Measurements from ENCODE around the gene MASTL. TPM values are rescaled to one million over a fixed set of nuclear protein-coding genes. Genes with fewer than 3 reads are reported as not detected.
A peak's percentile ranks its signal among the peaks of the same experiment; 100 is the strongest.

MASTL gene
- total RNA-seq, 1 donor from 2014 or later = 8.9 TPM

GRCh38 chr10:27188897-27189296 is 33.7 kb downstream of the MASTL start:
- Histone ChIP-seq H3K4me1 (no peaks in the 10 kb centered on the region), H3K9me3 (no peaks in the 10 kb centered on the region), H3K27me3 (no peaks in the 10 kb centered on the region), H3K36me3 (peaks cover 15% of the 10 kb centered on the region), H3K4me3 (no peak overlapping the region), H3K27ac (no peak overlapping the region)
- intact Hi-C loops (cut with DNase I) = no loop called here
- DNase-seq (no peak), ATAC-seq (no peak)
- TF ChIP-seq, protein P1, sequence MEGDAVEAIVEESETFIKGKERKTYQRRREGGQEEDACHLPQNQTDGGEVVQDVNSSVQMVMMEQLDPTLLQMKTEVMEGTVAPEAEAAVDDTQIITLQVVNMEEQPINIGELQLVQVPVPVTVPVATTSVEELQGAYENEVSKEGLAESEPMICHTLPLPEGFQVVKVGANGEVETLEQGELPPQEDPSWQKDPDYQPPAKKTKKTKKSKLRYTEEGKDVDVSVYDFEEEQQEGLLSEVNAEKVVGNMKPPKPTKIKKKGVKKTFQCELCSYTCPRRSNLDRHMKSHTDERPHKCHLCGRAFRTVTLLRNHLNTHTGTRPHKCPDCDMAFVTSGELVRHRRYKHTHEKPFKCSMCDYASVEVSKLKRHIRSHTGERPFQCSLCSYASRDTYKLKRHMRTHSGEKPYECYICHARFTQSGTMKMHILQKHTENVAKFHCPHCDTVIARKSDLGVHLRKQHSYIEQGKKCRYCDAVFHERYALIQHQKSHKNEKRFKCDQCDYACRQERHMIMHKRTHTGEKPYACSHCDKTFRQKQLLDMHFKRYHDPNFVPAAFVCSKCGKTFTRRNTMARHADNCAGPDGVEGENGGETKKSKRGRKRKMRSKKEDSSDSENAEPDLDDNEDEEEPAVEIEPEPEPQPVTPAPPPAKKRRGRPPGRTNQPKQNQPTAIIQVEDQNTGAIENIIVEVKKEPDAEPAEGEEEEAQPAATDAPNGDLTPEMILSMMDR (IDR thresholded peaks at IDR 0.05) = no peak

GRCh38 chr10:27190508-27190907 is 35.4 kb downstream of the MASTL start:
- ATAC-seq = no peak
- H3K36me3 ChIP-seq = peaks cover 9% of the 10 kb centered on the region
- DNase-seq = no peak
- H3K27ac ChIP-seq = no peak overlapping the region
- intact Hi-C loops (cut with DNase I) = no loop called here
- H3K27me3 ChIP-seq = no peaks in the 10 kb centered on the region
- TF ChIP-seq, protein P1 (IDR thresholded peaks at IDR 0.05) = no peak
- H3K4me3 ChIP-seq = no peak overlapping the region
- H3K4me1 ChIP-seq = no peaks in the 10 kb centered on the region
- no peaks in the 10 kb centered on the region for H3K9me3 ChIP-seq

GRCh38 chr10:27192284-27192683 is 37.1 kb downstream of the MASTL start:
- no peak overlapping the region for H3K27ac ChIP-seq
- H3K36me3 ChIP-seq = peaks cover 17% of the 10 kb centered on the region
- no peaks in the 10 kb centered on the region for H3K27me3 ChIP-seq
- no peaks in the 10 kb centered on the region for H3K9me3 ChIP-seq
- no peak overlapping the region for H3K4me3 ChIP-seq
- no peak for DNase-seq
- TF ChIP-seq, protein P1 (IDR thresholded peaks at IDR 0.05) = no peak
- intact Hi-C loops (cut with DNase I) = no loop called here
- peak; percentile 74 for ATAC-seq
- H3K4me1 ChIP-seq = no peaks in the 10 kb centered on the region

DNA sequence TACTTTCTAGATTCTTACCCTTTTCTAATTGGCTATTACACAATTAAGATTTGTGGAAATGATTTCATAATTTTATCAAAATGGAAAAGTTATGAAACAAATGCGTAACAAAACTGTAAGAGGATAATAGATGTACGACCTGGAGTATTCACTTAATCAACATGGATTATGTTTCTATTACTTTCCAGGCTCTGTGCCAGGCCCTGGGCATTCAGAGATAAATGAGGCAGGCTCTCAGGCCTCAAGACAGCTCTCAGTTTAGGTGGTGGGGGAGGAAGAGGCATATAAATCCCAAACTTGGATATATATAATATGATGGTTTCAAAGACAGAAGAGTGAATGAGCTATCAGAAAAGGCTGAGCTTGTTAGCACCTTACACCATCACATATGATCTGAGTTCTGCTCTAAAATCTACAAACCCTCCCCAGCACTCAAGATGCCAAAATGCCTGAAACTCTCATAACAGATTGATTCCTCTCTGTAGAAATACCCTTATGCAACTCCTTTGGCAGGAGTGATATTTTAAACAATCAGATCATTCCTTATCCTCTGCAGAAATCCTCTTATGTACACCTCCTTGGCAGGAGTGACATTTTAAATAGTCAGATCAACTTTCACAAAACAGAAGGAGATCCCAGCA is 42.9 kb downstream of the MASTL start:
- no peaks in the 10 kb centered on the region for H3K27me3 ChIP-seq
- TF ChIP-seq, protein P1 (IDR thresholded peaks at IDR 0.05) = no peak
- no peaks in the 10 kb centered on the region for H3K4me1 ChIP-seq
- no peak for ATAC-seq
- H3K27ac ChIP-seq = no peak overlapping the region
- intact Hi-C loops (cut with DNase I) = no loop called here
- no peak overlapping the region for H3K4me3 ChIP-seq
- no peaks in the 10 kb centered on the region for H3K9me3 ChIP-seq
- peaks cover 75% of the 10 kb centered on the region for H3K36me3 ChIP-seq
- DNase-seq = no peak

DNA sequence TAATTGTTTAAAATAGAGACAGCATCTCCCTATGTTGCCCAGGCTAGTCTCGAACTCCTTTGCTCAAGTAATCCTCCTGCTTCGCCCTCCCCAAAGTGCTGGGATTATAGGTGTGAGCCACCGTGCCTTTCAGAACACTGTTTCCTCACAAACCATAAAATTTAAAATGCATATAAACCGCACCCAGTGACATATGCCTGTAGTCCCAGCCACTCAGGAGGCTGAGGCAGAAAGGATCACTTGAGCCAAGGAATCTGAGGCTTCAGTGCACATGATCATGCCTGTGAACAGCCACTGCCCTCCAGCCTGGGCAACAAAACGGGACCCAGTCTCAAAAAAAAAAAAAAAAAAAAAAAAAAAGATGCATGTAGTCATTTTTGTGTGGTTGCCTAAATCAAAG is 48.7 kb downstream of the MASTL start:
- no peaks in the 10 kb centered on the region for H3K27me3 ChIP-seq
- peaks cover 99% of the 10 kb centered on the region for H3K36me3 ChIP-seq
- TF ChIP-seq, protein P1 (IDR thresholded peaks at IDR 0.05) = no peak
- H3K4me3 ChIP-seq = no peak overlapping the region
- H3K27ac ChIP-seq = no peak overlapping the region
- no peak for ATAC-seq
- intact Hi-C loops (cut with DNase I) = no loop called here
- H3K4me1 ChIP-seq = no peaks in the 10 kb centered on the region
- no peak for DNase-seq
- H3K9me3 ChIP-seq = no peaks in the 10 kb centered on the region

- no peaks in the 10 kb centered on the region for H3K4me1 ChIP-seq
- no peak overlapping the region for H3K4me3 ChIP-seq
- H3K27ac ChIP-seq = no peak overlapping the region
- DNase-seq (no peak), ATAC-seq (no peak)
- intact Hi-C loops (cut with DNase I) = no loop called here
- TF ChIP-seq, protein P1 (IDR thresholded peaks at IDR 0.05) = no peak
- H3K27me3 ChIP-seq = no peaks in the 10 kb centered on the region
- peaks cover 99% of the 10 kb centered on the region for H3K36me3 ChIP-seq
- no peaks in the 10 kb centered on the region for H3K9me3 ChIP-seq
Observed at GRCh38 chr10:27207350-27207749, 52.2 kb downstream of the MASTL start.

All from upper lobe of right lung (tissue), 1 donor.